ENCODE data around the gene OR2J2. TPM values are rescaled to one million over a fixed set of nuclear protein-coding genes. Genes with fewer than 3 reads are reported as not detected.
"Not testable (repeated sequence)": the region's sequence is repeated elsewhere in the genome, so short reads cannot be mapped to it uniquely, and the experiment has no call there.

The OR2J2 gene
- total RNA-seq, 1 donor from 2014 or later: not detected

DNA sequence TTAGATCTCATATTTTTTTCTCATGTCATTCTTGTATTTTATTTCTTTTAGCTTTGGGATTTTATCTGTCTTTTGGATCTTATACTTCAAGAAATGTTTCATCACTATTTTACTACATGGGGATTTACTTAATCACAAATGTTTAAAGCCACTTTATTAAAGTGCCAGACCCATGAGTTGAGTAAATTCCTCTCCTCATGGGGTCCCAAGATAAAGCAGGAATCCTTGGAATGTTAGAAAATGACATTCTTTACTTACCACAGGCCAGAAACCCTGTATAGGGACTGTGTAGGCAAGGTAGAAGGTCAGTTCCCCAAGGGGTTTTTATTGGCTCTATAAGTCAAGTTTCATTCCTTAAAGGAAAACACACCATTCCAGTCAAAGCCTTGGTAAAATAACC is 28.4 kb upstream of the OR2J2 start:
- Histone ChIP-seq H3K9me3 (no peaks in the 10 kb centered on the region), H3K27me3 (ENCODE audit: low read depth) (no peaks in the 10 kb centered on the region), H3K27ac (no peak overlapping the region), H3K4me3 (no peak overlapping the region), H3K4me1 (no peaks in the 10 kb centered on the region), H3K36me3 (no peaks in the 10 kb centered on the region)
- ATAC-seq: no peak
- no peak for TF ChIP-seq CTCF (IDR thresholded peaks at IDR 0.05)
- DNase-seq: no peak
- intact Hi-C loops (cut with DNase I): no loop called here

DNA sequence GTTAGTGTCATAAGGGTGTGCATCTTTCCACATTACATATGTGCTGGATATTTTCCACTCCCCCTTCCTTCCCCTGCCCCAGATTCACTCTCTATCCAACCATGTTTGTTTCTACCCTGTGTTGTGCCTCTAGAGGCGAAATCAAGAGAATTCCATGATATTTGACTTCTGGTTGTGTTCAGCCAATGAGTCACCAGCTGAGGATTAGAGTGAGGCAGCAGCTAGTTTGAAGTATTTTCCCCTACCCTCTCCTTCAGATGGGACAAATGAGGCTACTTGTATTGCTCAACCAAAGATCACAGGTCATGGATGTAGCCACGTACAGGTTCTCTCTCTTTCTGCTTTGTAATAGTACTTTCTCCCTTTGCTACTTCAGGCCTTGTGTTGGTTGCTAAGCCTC is 24.5 kb upstream of the OR2J2 start:
- Histone ChIP-seq H3K9me3 (no peaks in the 10 kb centered on the region), H3K4me1 (no peaks in the 10 kb centered on the region), H3K27ac (no peak overlapping the region), H3K4me3 (no peak overlapping the region), H3K27me3 (ENCODE audit: low read depth) (no peaks in the 10 kb centered on the region), H3K36me3 (no peaks in the 10 kb centered on the region)
- no peak for TF ChIP-seq CTCF (IDR thresholded peaks at IDR 0.05)
- intact Hi-C loops (cut with DNase I): no loop called here
- DNase-seq (no peak), ATAC-seq (no peak)

DNA sequence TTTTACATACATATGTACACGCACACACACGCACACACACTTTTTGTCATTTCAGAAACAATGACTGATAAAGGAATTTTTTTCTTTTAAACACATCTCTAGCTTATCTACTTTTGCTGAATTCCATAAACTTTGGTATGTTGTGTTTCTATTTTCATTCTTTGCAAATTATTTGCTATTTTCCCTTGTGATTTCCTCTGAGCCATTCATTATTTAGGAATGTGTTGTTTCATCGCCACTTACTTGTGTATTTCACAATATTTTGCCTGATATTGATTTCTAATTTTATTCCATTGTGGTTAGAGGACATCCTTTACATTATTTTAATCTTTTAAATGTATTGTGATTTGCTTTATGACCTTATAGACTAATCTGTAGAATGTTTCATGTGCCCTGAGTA is 23.6 kb upstream of the OR2J2 start:
- no peak overlapping the region for H3K4me3 ChIP-seq
- no peaks in the 10 kb centered on the region for H3K36me3 ChIP-seq
- DNase-seq: no peak
- ATAC-seq: no peak
- intact Hi-C loops (cut with DNase I): no loop called here
- H3K27ac ChIP-seq: no peak overlapping the region
- H3K9me3 ChIP-seq: no peaks in the 10 kb centered on the region
- H3K4me1 ChIP-seq: no peaks in the 10 kb centered on the region
- no peaks in the 10 kb centered on the region for H3K27me3 ChIP-seq (ENCODE audit: low read depth)
- no peak for TF ChIP-seq CTCF (IDR thresholded peaks at IDR 0.05)

DNA sequence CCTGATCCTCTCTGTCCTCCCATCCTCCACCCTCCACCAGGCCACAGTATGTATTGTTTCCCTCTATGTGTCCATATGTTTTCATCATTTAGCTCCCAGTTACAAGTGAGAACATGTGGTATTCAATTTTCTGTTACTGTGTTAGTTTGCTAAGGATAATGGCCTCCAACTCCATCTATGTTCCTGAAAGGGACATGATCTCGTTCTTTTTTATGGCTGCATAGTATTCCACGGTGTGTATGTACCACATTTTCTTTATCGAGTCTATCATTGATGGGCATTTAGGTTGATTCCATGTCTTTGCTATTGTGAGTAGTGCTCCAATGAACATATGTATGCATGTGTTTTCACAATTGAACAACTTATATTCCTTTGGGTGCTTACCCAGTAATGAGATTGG is 21.3 kb upstream of the OR2J2 start:
- H3K4me3 ChIP-seq; H3K27me3 ChIP-seq (ENCODE audit: low read depth); H3K36me3 ChIP-seq; intact Hi-C loops (cut with DNase I); DNase-seq; ATAC-seq; H3K27ac ChIP-seq; H3K9me3 ChIP-seq; H3K4me1 ChIP-seq: not testable (repeated sequence)

DNA sequence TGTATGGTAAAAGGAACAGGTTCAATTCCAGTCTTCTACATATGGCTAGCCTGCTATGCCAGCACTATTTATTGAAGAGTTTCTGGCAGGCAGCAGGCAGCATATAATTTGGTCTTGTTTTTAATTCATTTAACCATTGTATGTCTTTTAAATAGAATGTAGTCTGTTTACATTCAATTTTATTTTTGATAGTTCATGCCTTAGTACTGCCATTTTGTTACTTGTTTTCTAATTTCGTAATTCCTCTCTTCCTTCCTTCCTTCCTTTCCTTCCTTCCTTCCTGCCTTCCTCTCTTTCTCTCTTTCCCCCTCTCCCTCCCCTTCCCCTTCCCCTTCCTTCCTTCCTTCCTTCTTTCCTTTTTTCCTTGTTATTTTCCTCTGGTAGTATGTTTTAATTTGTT is 17.6 kb upstream of the OR2J2 start:
- no peak for TF ChIP-seq CTCF (IDR thresholded peaks at IDR 0.05)
- DNase-seq (no peak), ATAC-seq (no peak)
- no peaks in the 10 kb centered on the region for H3K27me3 ChIP-seq (ENCODE audit: low read depth)
- no peak overlapping the region for H3K4me3 ChIP-seq
- H3K36me3 ChIP-seq: no peaks in the 10 kb centered on the region
- intact Hi-C loops (cut with DNase I): no loop called here
- H3K27ac ChIP-seq: no peak overlapping the region
- no peaks in the 10 kb centered on the region for H3K9me3 ChIP-seq
- no peaks in the 10 kb centered on the region for H3K4me1 ChIP-seq

- H3K9me3 ChIP-seq; H3K36me3 ChIP-seq; H3K27ac ChIP-seq; H3K27me3 ChIP-seq (ENCODE audit: low read depth); DNase-seq; H3K4me1 ChIP-seq; H3K4me3 ChIP-seq; ATAC-seq; intact Hi-C loops (cut with DNase I): not testable (repeated sequence)
These were observed 15.5 kb upstream of the OR2J2 start for GRCh38 chr6:29155182-29155581.

- H3K27ac ChIP-seq; H3K4me1 ChIP-seq; H3K36me3 ChIP-seq; DNase-seq; H3K9me3 ChIP-seq; H3K27me3 ChIP-seq (ENCODE audit: low read depth); H3K4me3 ChIP-seq; intact Hi-C loops (cut with DNase I): not testable (repeated sequence)
- ATAC-seq: peak in 1 of 2 donors; percentile 35
These were observed 10.8 kb upstream of the OR2J2 start for GRCh38 chr6:29159922-29160321.

- not testable (repeated sequence) for DNase-seq
These were observed 5.1 kb upstream of the OR2J2 start for GRCh38 chr6:29165571-29165970.

More at GRCh38 chr6:29165571-29165970, 5.1 kb upstream of the OR2J2 start:
- H3K27me3 ChIP-seq (ENCODE audit: low read depth); ATAC-seq; intact Hi-C loops (cut with DNase I); H3K4me3 ChIP-seq; H3K9me3 ChIP-seq; H3K36me3 ChIP-seq; H3K27ac ChIP-seq; H3K4me1 ChIP-seq: not testable (repeated sequence)

Data from lower lobe of right lung (tissue), 2 donors.